Loucy (cell line): ENCODE data around the gene PCNT.

Experiments
- EZH2phosphoT487 ChIP-seq: fragments of 200-600 bp; IDR thresholded peaks from 2 replicates; pipeline ENCODE4 v1.6.1; 2018; ENCODE audit warnings: antibody characterized with exemption, mild to moderate bottlenecking, moderate library complexity, borderline replicate concordance
- TF ChIP-seq, protein P1 (sequence below): fragments of 200-600 bp; sonication (generic); conservative IDR thresholded peaks from 2 replicates; pipeline ENCODE4 v1.5.1; 2014; ENCODE audit warnings: mild to moderate bottlenecking, antibody characterized with exemption, low read length

GRCh38 chr21:46409641-46410406 lies 85.9 kb downstream of the PCNT start:
- TF ChIP-seq, protein P1, sequence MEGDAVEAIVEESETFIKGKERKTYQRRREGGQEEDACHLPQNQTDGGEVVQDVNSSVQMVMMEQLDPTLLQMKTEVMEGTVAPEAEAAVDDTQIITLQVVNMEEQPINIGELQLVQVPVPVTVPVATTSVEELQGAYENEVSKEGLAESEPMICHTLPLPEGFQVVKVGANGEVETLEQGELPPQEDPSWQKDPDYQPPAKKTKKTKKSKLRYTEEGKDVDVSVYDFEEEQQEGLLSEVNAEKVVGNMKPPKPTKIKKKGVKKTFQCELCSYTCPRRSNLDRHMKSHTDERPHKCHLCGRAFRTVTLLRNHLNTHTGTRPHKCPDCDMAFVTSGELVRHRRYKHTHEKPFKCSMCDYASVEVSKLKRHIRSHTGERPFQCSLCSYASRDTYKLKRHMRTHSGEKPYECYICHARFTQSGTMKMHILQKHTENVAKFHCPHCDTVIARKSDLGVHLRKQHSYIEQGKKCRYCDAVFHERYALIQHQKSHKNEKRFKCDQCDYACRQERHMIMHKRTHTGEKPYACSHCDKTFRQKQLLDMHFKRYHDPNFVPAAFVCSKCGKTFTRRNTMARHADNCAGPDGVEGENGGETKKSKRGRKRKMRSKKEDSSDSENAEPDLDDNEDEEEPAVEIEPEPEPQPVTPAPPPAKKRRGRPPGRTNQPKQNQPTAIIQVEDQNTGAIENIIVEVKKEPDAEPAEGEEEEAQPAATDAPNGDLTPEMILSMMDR: no peak
- no peak for TF ChIP-seq EZH2phosphoT487
